GM23338 (cell line): ENCODE results near the gene GPA33. TPM values are rescaled to one million over a fixed set of nuclear protein-coding genes. Genes with fewer than 3 reads are reported as not detected.
A peak's percentile ranks its signal among the peaks of the same experiment; 100 is the strongest.

Source experiments
- polyA plus RNA-seq: library from polyadenylated mRNA; unstranded; fragments of >200 nt; fragmentation: Nextera tagmentation; extraction: Ambion mirVana; gene quantifications from 2 replicates; pipeline ENCODE4 v1.2.1, GENCODE V29; 2016
- small RNA-seq: library from RNA; depleted of rRNA; stranded (forward); fragments of <200 nt; gene quantifications from one replicate; pipeline ENCODE3, GENCODE V24; 2014; ENCODE audit warnings: low replicate concordance
- total RNA-seq: library from RNA; depleted of rRNA; stranded (reverse); fragments of >200 nt; shearing (Covaris generic); gene quantifications from 2 replicates; pipeline ENCODE4 v1.2.3, GENCODE V29; 2014; rRNA removed

GPA33 gene
- total and polyA plus RNA-seq, 2 experiments from 2014 or later, result 0.10 to 0.28 TPM

Small RNA genes within 50 kb of the gene (small RNA-seq; reads per million reads assigned to genes)
- gene RNA5SP65, result 0.77 reads per million, percentile 52 among the genes with 10 or more reads in this experiment

Other genes starting within 250 kb of the GPA33 start
- 20.6 and 21.8 TPM in 2 replicates for gene TADA1, start 214.1 kb downstream of the GPA33 start, total RNA-seq
- 17.8 and 22.0 TPM in 2 replicates for gene TADA1, start 214.1 kb downstream of the GPA33 start, polyA plus RNA-seq
- 1.0 and 2.4 TPM in 2 replicates for gene ILDR2, start 114.8 kb downstream of the GPA33 start, total RNA-seq
- 0.12 and 0.27 TPM in 2 replicates for gene ILDR2, start 114.8 kb downstream of the GPA33 start, polyA plus RNA-seq
- gene MAEL, start 101.1 kb downstream of the GPA33 start, total RNA-seq, result 0.35 and 0.76 TPM in 2 replicates
- gene MAEL, start 101.1 kb downstream of the GPA33 start, polyA plus RNA-seq, result 0.66 and 0.95 TPM in 2 replicates
- gene STYXL2, start 3.7 kb upstream of the GPA33 start, total RNA-seq, result 0.08 and 0.17 TPM in 2 replicates
- gene STYXL2, start 3.7 kb upstream of the GPA33 start, polyA plus RNA-seq, result 0.23 and 0.40 TPM in 2 replicates
- 52.0 and 66.1 TPM in 2 replicates for gene POU2F1, start 130.5 kb upstream of the GPA33 start, total RNA-seq
- gene POU2F1, start 130.5 kb upstream of the GPA33 start, polyA plus RNA-seq, result 29.9 and 38.8 TPM in 2 replicates